Neural cell (in vitro differentiated cells): ENCODE data around the gene VPS26B.

Experiments used
- CTCF ChIP-seq: fragments of 450-650 bp; IDR thresholded peaks from 2 replicates; pipeline ENCODE4 v1.5.1; 2014; ENCODE audit warnings: antibody characterized with exemption, mild to moderate bottlenecking, moderate library complexity; ENCODE audit not compliant: poor library complexity, severe bottlenecking
- EP300 ChIP-seq: fragments of 450-650 bp; conservative IDR thresholded peaks from 2 replicates; pipeline ENCODE4 v1.6.1; 2014; ENCODE audit warnings: antibody characterized with exemption, mild to moderate bottlenecking, moderate library complexity; ENCODE audit not compliant: poor library complexity, severe bottlenecking
- EZH2 ChIP-seq: fragments of 200-600, 300-800 bp; shearing (Covaris generic), sonication (generic); IDR thresholded peaks from 2 replicates; pipeline ENCODE4 v1.6.1; 2014; ENCODE audit warnings: antibody characterized with exemption, low read length, borderline replicate concordance, mild to moderate bottlenecking; ENCODE audit not compliant: insufficient read depth, poor library complexity, severe bottlenecking
- MXI1 ChIP-seq: fragments of 450-650 bp; conservative IDR thresholded peaks from 2 replicates; pipeline ENCODE4 v1.6.1; 2014; ENCODE audit warnings: antibody characterized with exemption, mild to moderate bottlenecking; ENCODE audit not compliant: poor library complexity, severe bottlenecking
- POLR2AphosphoS5 ChIP-seq: IDR thresholded peaks from 2 replicates; pipeline ENCODE4 v1.6.1; 2012
- RAD21 ChIP-seq: fragments of 450-650 bp; conservative IDR thresholded peaks from 2 replicates; pipeline ENCODE4 v1.6.1; 2014; ENCODE audit warnings: antibody characterized with exemption, mild to moderate bottlenecking, moderate library complexity
- SMC3 ChIP-seq: fragments of 450-650 bp; conservative IDR thresholded peaks from 2 replicates; pipeline ENCODE4 v1.6.1; 2014; ENCODE audit warnings: antibody characterized with exemption, mild to moderate bottlenecking, moderate library complexity; ENCODE audit not compliant: poor library complexity
- TAF1 ChIP-seq: IDR thresholded peaks from 2 replicates; pipeline ENCODE4 v1.6.1; 2012; ENCODE audit warnings: low read depth
- TF ChIP-seq, protein P1 (sequence below): IDR thresholded peaks from 2 replicates; pipeline ENCODE4 v1.6.1; 2012; ENCODE audit warnings: borderline replicate concordance

- TF ChIP-seq EZH2 (no peak), CTCF (no peak), MXI1 (no peak), POLR2AphosphoS5 (no peak), TAF1 (no peak), EP300 (no peak), RAD21 (no peak), SMC3 (no peak)
- TF ChIP-seq, protein P1, sequence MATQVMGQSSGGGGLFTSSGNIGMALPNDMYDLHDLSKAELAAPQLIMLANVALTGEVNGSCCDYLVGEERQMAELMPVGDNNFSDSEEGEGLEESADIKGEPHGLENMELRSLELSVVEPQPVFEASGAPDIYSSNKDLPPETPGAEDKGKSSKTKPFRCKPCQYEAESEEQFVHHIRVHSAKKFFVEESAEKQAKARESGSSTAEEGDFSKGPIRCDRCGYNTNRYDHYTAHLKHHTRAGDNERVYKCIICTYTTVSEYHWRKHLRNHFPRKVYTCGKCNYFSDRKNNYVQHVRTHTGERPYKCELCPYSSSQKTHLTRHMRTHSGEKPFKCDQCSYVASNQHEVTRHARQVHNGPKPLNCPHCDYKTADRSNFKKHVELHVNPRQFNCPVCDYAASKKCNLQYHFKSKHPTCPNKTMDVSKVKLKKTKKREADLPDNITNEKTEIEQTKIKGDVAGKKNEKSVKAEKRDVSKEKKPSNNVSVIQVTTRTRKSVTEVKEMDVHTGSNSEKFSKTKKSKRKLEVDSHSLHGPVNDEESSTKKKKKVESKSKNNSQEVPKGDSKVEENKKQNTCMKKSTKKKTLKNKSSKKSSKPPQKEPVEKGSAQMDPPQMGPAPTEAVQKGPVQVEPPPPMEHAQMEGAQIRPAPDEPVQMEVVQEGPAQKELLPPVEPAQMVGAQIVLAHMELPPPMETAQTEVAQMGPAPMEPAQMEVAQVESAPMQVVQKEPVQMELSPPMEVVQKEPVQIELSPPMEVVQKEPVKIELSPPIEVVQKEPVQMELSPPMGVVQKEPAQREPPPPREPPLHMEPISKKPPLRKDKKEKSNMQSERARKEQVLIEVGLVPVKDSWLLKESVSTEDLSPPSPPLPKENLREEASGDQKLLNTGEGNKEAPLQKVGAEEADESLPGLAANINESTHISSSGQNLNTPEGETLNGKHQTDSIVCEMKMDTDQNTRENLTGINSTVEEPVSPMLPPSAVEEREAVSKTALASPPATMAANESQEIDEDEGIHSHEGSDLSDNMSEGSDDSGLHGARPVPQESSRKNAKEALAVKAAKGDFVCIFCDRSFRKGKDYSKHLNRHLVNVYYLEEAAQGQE = no peak
Measured at GRCh38 chr11:134275188-134275533, 50.7 kb downstream of the VPS26B start.
